Ovary (tissue), 9 donors: ENCODE measurements around the gene WDR5B. TPM values are rescaled to one million over a fixed set of nuclear protein-coding genes. Genes with fewer than 3 reads are reported as not detected.

Experiments used
- DNase-seq, 5 donors: peaks; one replicate each; pipeline ENCODE4 v3.0.0-alpha.2; 2019 to 2020
- H3K27ac ChIP-seq, 2 donors: fragments of 200-600 bp; one replicate each; pipeline versions ENCODE4 v1.5.1 to v1.8.0; 2019 to 2022
- H3K27me3 ChIP-seq: fragments of 200-600 bp; one replicate; pipeline ENCODE4 v1.8.0; 2022
- H3K36me3 ChIP-seq: fragments of 200-600 bp; sonication (generic); one replicate; pipeline ENCODE4 v1.5.1; 2019
- H3K4me1 ChIP-seq: one replicate; pipeline ENCODE4 v1.8.1; 2013; ENCODE audit warnings: mild to moderate bottlenecking, moderate library complexity; ENCODE audit not compliant: insufficient read depth
- H3K4me3 ChIP-seq: fragments of 200-600 bp; sonication (generic); one replicate; pipeline ENCODE4 v1.5.1; 2017
- H3K9me3 ChIP-seq, 2 donors: fragments of 200-600 bp in 1 of 2; sonication (generic) in 1 of 2; one replicate each; pipeline versions ENCODE4 v1.5.1 to v1.8.1; 2013 to 2019; ENCODE audit warnings: mild to moderate bottlenecking in 1 of 2, moderate library complexity in 1 of 2
- CTCF ChIP-seq, 3 donors: fragments of 450-650 bp in 2 of 3; fragments of 200-600 bp in 1 of 3; IDR thresholded peaks; one replicate each; pipeline versions ENCODE4 v1.5.1 to v1.8.0; 2016 to 2022; ENCODE audit warnings: antibody characterized with exemption in 3 of 3, mild to moderate bottlenecking in 1 of 3
- EP300 ChIP-seq: sonication (generic); formaldehyde crosslinking; IDR thresholded peaks from one replicate; pipeline ENCODE4 v1.6.1; 2017; ENCODE audit warnings: antibody characterized with exemption
- POLR2A ChIP-seq: fragments of 450-650 bp; IDR thresholded peaks from one replicate; pipeline ENCODE4 v1.6.1; 2017; ENCODE audit warnings: antibody characterized with exemption, mild to moderate bottlenecking, moderate library complexity
- WGBS, 3 donors: extraction: QIAGEN DNeasy Blood & Tissue Kit in 1 of 3; methylation state at CpG; one replicate each; pipeline versions ENCODE4 v1.1.5 to v1.1.7; 2013 to 2017; 5-methylcytosine and 5-hydroxymethylcytosine counted together
- intact Hi-C, 4 donors: fragments of 100-400 bp; cut with DNase I; formaldehyde crosslinking; loops; one replicate each; pipeline versions ENCODE4 v1.11.0 to v1.15.1; 2022 to 2023
- polyA plus RNA-seq, 2 donors: library from polyadenylated mRNA; stranded (reverse); fragments of 200-250 nt in 1 of 2; fragments of 350-450 nt in 1 of 2; fragmentation: Illumina TruSeq in 1 of 2; extraction: RNeasy Lipid Tissue Mini Kit (QIAGEN cat#74804) in 1 of 2; gene quantifications; one replicate each; pipeline ENCODE4 v1.2.3, GENCODE V29; 2013 to 2014
- total RNA-seq, 7 donors: library from RNA; depleted of rRNA in 2 of 7; stranded (reverse); fragments of >200 nt in 2 of 7; fragmentation: NEBNext Ultra II Directional in 3 of 7; extraction: Animal tissue kit (Norgen Biotek cat#: 25700) in 3 of 7; gene quantifications; one replicate each; pipeline versions ENCODE4 v1.1.0 to v1.2.4, GENCODE V29; 2016 to 2023
- donor health status: DM: no; HTN: no; CAD: no; lungs with moderate emphysema.
- donor health status: DM: no; HTN: no; CAD: no.
- donor health status: Bipolar disorder and iron deficiency.
- donor health status: DM: yes; HTN: yes; CAD: no.
- donor health status: DM: no; HTN: no; CAD: no.
- donor health status: DM: yes; HTN: yes; CAD: no.

Gene WDR5B
- total and polyA plus RNA-seq, 9 donors = 2.3 to 6.3 (median 5.7) TPM

- no peaks in the 10 kb centered on the region for H3K36me3 ChIP-seq
These were observed 9.7 kb downstream of the WDR5B start for GRCh38 chr3:122406198-122406597.

GRCh38 chr3:122405015-122405414, 10.8 kb downstream of the WDR5B start:
- no peak for DNase-seq
- Histone ChIP-seq H3K9me3 (no peaks in the 10 kb centered on the region), H3K36me3 (no peaks in the 10 kb centered on the region), H3K4me1 (no peaks in the 10 kb centered on the region), H3K27me3 (no peaks in the 10 kb centered on the region), H3K27ac (no peak overlapping the region), H3K4me3 (no peak overlapping the region)
- WGBS, 3 donors = 89 to 92% (median 91%) methylated on average over 3 of the region's 3 CpGs
- TF ChIP-seq EP300 (no peak), POLR2A (no peak), CTCF (IDR thresholded peaks at IDR 0.05) (no peak)
- intact Hi-C loops = no loop called here

More at GRCh38 chr3:122406198-122406597, 9.7 kb downstream of the WDR5B start:
- Histone ChIP-seq H3K4me3 (no peak overlapping the region), H3K27ac (no peak overlapping the region), H3K27me3 (no peaks in the 10 kb centered on the region), H3K4me1 (no peaks in the 10 kb centered on the region), H3K9me3 (no peaks in the 10 kb centered on the region)
- no peak for TF ChIP-seq EP300
- no peak for TF ChIP-seq CTCF (IDR thresholded peaks at IDR 0.05)
- no peak for TF ChIP-seq POLR2A
- intact Hi-C loops = no loop called here
- DNase-seq = no peak
- WGBS, 3 donors = 95 to 99% (median 96%) methylated on average over 4 of the region's 4 CpGs

GRCh38 chr3:122403489-122403888, 12.4 kb downstream of the WDR5B start:
- Histone ChIP-seq H3K27me3 (no peaks in the 10 kb centered on the region), H3K4me3 (no peak overlapping the region), H3K27ac (no peak overlapping the region), H3K9me3 (no peaks in the 10 kb centered on the region), H3K36me3 (no peaks in the 10 kb centered on the region), H3K4me1 (no peaks in the 10 kb centered on the region)
- 88 to 93% (median 92%) methylated on average over 6 of the region's 6 CpGs for WGBS, 3 donors
- DNase-seq = no peak
- intact Hi-C loops = no loop called here
- TF ChIP-seq CTCF (IDR thresholded peaks at IDR 0.05) (no peak), POLR2A (no peak), EP300 (no peak)

GRCh38 chr3:122398920-122399319, 16.9 kb downstream of the WDR5B start:
- no peak for DNase-seq
- intact Hi-C loops = loop anchor here in 1 of 4 donors (10.0 kb wide), 1 partner anchor 286 kb away; the partner anchor contains the start of gene PARP14
- Histone ChIP-seq H3K27me3 (no peaks in the 10 kb centered on the region), H3K27ac (no peak overlapping the region), H3K9me3 (no peaks in the 10 kb centered on the region), H3K4me3 (no peak overlapping the region), H3K4me1 (no peaks in the 10 kb centered on the region), H3K36me3 (no peaks in the 10 kb centered on the region)
- TF ChIP-seq CTCF (IDR thresholded peaks at IDR 0.05) = no peak
- TF ChIP-seq EP300 = no peak
- no peak for TF ChIP-seq POLR2A
- 91 to 96% (median 92%) methylated on average over 2 of the region's 2 CpGs for WGBS, 3 donors
